ENCODE data around the gene SYT15B. TPM values are rescaled to one million over a fixed set of nuclear protein-coding genes. Genes with fewer than 3 reads are reported as not detected.
"Not testable (repeated sequence)": the region's sequence is repeated elsewhere in the genome, so short reads cannot be mapped to it uniquely, and the experiment has no call there.

The SYT15B gene
- total RNA-seq, 2 experiments from 2014 or later: 0.23 to 0.32 TPM

DNA sequence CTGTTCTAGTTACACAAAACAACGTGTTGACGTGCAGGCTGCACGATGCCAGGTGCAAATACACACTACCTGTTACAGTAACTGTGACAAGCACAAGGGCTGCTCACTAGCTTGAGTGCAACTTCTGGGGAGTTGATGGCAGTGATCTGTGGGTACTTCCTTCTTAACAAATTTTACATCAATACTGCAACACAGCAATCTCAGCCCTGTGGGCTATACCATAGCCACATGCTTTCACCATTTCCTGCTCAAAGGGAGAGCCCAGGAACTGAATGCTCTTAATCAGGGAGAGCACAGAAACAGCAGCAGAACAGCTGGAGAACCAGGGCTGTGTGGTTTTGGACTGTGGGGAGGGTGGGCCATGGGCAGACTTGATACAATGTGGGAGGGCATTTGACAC lies 10.2 kb downstream of the SYT15B start:
- DNase-seq, H3K27ac Mint-ChIP-seq, CTCF ChIA-PET: not testable (repeated sequence)

GRCh38 chr10:47751821-47752220 lies 11.6 kb downstream of the SYT15B start:
- H3K27me3 Mint-ChIP-seq (ENCODE audit: low read depth); CTCF ChIA-PET; H3K4me3 Mint-ChIP-seq; H3K4me1 Mint-ChIP-seq (ENCODE audit: low read depth); DNase-seq; H3K27ac Mint-ChIP-seq; POLR2A ChIA-PET; ATAC-seq; H3K9me3 Mint-ChIP-seq (ENCODE audit: insufficient read depth); H3K36me3 Mint-ChIP-seq (ENCODE audit: low read depth): not testable (repeated sequence)

More for the DNA sequence above, 10.2 kb downstream of the SYT15B start:
- H3K4me1 Mint-ChIP-seq (ENCODE audit: low read depth); H3K36me3 Mint-ChIP-seq (ENCODE audit: low read depth); H3K27me3 Mint-ChIP-seq (ENCODE audit: low read depth); H3K9me3 Mint-ChIP-seq (ENCODE audit: insufficient read depth); POLR2A ChIA-PET; H3K4me3 Mint-ChIP-seq: not testable (repeated sequence)
- peak; percentile 69 for ATAC-seq

DNA sequence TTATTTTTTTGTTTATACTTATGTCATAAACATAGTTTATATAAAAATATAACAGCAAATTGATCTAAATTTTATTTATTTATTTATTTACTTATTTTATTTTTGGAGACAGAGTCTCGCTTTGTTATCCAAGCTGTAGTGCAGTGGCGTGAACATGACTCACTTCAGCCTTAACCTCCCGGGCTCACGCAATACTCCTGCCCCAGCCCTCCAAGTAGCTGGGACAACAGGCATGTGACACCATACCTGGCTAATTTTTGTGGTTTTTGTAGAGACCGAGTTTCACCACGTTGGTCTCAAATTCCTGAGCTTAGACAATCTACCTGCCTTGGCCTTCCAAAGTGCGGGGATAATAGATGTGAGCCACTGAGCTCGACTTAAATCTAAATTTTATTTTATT lies 13.0 kb downstream of the SYT15B start:
- H3K36me3 Mint-ChIP-seq (ENCODE audit: low read depth); H3K9me3 Mint-ChIP-seq (ENCODE audit: insufficient read depth); ATAC-seq; H3K27ac Mint-ChIP-seq; H3K27me3 Mint-ChIP-seq (ENCODE audit: low read depth); H3K4me1 Mint-ChIP-seq (ENCODE audit: low read depth); H3K4me3 Mint-ChIP-seq; POLR2A ChIA-PET; CTCF ChIA-PET; DNase-seq: not testable (repeated sequence)

- ATAC-seq; CTCF ChIA-PET; H3K27ac Mint-ChIP-seq; H3K4me3 Mint-ChIP-seq; DNase-seq; H3K27me3 Mint-ChIP-seq (ENCODE audit: low read depth); H3K9me3 Mint-ChIP-seq (ENCODE audit: insufficient read depth); H3K36me3 Mint-ChIP-seq (ENCODE audit: low read depth); POLR2A ChIA-PET; H3K4me1 Mint-ChIP-seq (ENCODE audit: low read depth): not testable (repeated sequence)
Measured at GRCh38 chr10:47746780-47747376, 16.5 kb downstream of the SYT15B start.

DNA sequence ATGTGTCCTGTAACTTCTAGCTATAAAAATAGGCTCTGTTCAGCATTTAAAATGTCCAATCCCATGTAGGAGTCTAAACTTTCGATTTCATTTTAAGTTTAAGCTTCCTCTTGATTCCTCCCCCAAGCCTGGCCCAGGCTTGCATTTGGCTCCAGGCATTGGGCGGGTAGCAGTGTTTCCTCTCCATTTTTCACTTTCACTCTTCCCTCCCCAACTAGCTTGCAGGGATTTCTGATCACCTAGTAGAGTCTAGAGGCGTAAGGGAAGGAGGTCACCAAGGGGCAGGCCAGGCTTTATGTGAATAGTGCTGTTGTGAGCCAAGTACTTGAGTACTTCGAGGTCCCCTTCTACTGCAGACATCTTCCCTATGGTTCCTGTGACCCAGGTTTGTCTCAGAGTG lies 18.5 kb downstream of the SYT15B start:
- CTCF ChIA-PET: not testable (repeated sequence)

DNA sequence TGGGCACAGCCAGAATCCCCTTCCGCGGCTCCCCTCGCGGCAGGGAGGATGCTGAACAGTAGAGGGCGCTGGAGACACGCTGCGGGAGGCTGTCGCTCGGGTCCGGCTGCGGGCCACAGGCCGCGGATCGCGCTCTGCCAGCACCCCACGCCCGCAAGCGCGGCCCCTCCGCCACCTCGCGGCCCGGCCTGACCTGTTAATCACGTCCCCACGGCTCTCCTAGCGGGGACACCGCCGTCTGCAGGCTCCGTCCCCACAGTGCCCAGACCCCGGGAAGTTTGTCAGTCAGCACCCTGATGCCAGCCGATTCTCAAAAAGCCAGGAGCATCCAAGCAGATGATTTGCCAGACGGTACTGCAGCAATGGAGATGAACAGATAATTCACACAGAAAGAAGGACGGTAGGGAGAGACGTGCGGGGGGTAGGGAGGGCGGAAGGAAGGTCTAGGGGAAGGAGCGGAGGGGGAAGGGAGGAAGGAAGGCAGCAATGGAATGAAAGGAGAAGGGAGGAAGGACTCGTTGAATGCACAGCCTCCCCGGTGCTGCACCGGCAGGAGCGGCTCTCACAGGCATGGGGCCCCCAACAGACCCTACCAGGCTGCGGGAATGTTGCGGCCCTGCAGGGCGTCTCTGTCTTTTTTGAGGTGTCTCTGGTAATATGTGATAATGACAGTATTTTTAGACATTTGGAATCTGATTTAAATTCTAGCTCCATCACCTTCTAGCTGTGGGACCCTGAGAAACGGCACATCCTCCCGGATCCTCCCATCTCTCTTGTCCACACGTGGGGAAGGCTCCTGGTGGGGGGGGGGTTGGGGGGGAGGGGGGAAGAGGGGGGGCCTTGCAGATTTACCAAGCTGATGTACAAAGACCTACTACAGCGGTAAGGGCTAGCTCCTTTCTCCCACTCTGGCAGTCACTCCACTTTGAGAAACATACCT lies 19.5 kb downstream of the SYT15B start:
- POLR2A ChIA-PET; H3K27ac Mint-ChIP-seq; H3K4me3 Mint-ChIP-seq; CTCF ChIA-PET; H3K36me3 Mint-ChIP-seq (ENCODE audit: low read depth); H3K4me1 Mint-ChIP-seq (ENCODE audit: low read depth); H3K27me3 Mint-ChIP-seq (ENCODE audit: low read depth); H3K9me3 Mint-ChIP-seq (ENCODE audit: insufficient read depth): not testable (repeated sequence)
- DNase-seq (peak; percentile 20), ATAC-seq (peak; percentile 84)

More for the DNA sequence above, 18.5 kb downstream of the SYT15B start:
- H3K4me3 Mint-ChIP-seq; H3K4me1 Mint-ChIP-seq (ENCODE audit: low read depth); H3K27ac Mint-ChIP-seq; H3K9me3 Mint-ChIP-seq (ENCODE audit: insufficient read depth); DNase-seq; H3K27me3 Mint-ChIP-seq (ENCODE audit: low read depth); H3K36me3 Mint-ChIP-seq (ENCODE audit: low read depth); ATAC-seq; POLR2A ChIA-PET: not testable (repeated sequence)

DNA sequence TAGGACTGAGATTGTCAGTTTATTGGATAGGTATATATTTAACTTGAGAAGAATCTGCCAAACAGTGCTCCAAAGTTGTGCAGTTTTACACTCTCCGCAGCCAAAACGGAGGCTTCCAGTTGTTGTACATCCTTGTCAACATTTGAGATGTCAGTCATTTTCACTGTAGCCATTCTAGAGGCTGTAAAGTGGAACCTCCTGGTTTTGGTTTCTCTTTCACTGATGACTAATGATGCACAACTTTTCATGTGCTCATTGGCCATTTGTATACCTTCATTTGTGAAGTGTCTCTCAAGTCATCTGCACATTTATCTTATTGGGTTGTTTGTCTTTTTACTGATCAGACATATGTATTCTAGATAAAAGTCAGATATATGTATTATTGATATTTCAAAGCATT lies 22.5 kb downstream of the SYT15B start:
- H3K4me3 Mint-ChIP-seq; H3K27ac Mint-ChIP-seq; POLR2A ChIA-PET; H3K27me3 Mint-ChIP-seq (ENCODE audit: low read depth); H3K4me1 Mint-ChIP-seq (ENCODE audit: low read depth); CTCF ChIA-PET; H3K36me3 Mint-ChIP-seq (ENCODE audit: low read depth); H3K9me3 Mint-ChIP-seq (ENCODE audit: insufficient read depth): not testable (repeated sequence)
- ATAC-seq (peak; percentile 78), DNase-seq (peak; percentile 20)

- POLR2A ChIA-PET; H3K4me3 Mint-ChIP-seq; H3K4me1 Mint-ChIP-seq (ENCODE audit: low read depth); DNase-seq; H3K9me3 Mint-ChIP-seq (ENCODE audit: insufficient read depth); CTCF ChIA-PET; ATAC-seq; H3K27ac Mint-ChIP-seq; H3K27me3 Mint-ChIP-seq (ENCODE audit: low read depth); H3K36me3 Mint-ChIP-seq (ENCODE audit: low read depth): not testable (repeated sequence)
Measured at GRCh38 chr10:47730911-47731310, 32.5 kb downstream of the SYT15B start.

- POLR2A ChIA-PET; H3K4me3 Mint-ChIP-seq; H3K9me3 Mint-ChIP-seq (ENCODE audit: insufficient read depth); DNase-seq; CTCF ChIA-PET; H3K27ac Mint-ChIP-seq; H3K36me3 Mint-ChIP-seq (ENCODE audit: low read depth); H3K27me3 Mint-ChIP-seq (ENCODE audit: low read depth); ATAC-seq; H3K4me1 Mint-ChIP-seq (ENCODE audit: low read depth): not testable (repeated sequence)
Measured at GRCh38 chr10:47725740-47726139, 37.7 kb downstream of the SYT15B start.

DNA sequence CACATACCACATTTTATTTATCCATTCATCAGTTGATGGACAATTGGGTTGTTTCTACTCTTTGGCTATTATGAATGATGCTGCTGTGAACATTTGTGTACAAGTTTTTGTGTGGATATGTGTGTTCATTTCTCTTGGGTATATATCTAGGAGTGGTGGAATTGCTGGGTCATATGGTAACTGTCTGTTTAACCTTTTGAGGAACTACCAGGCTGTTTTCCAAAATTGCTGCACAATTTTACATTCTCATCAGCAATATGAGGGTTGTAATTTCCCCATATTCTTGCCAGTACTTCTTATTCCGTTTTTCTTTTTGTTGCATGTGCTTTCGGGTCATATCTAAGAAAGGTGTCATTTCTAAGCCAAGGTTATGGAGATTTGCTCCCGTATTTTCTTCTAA lies 38.3 kb downstream of the SYT15B start:
- H3K27ac Mint-ChIP-seq; H3K36me3 Mint-ChIP-seq (ENCODE audit: low read depth); H3K4me1 Mint-ChIP-seq (ENCODE audit: low read depth); H3K27me3 Mint-ChIP-seq (ENCODE audit: low read depth); ATAC-seq; H3K9me3 Mint-ChIP-seq (ENCODE audit: insufficient read depth); DNase-seq; POLR2A ChIA-PET; CTCF ChIA-PET; H3K4me3 Mint-ChIP-seq: not testable (repeated sequence)

GRCh38 chr10:47724119-47724518 lies 39.3 kb downstream of the SYT15B start:
- POLR2A ChIA-PET; H3K4me3 Mint-ChIP-seq; H3K36me3 Mint-ChIP-seq (ENCODE audit: low read depth); H3K27ac Mint-ChIP-seq; H3K4me1 Mint-ChIP-seq (ENCODE audit: low read depth); CTCF ChIA-PET; DNase-seq; H3K27me3 Mint-ChIP-seq (ENCODE audit: low read depth); ATAC-seq; H3K9me3 Mint-ChIP-seq (ENCODE audit: insufficient read depth): not testable (repeated sequence)

GRCh38 chr10:47723362-47723761 lies 40.0 kb downstream of the SYT15B start:
- H3K36me3 Mint-ChIP-seq (ENCODE audit: low read depth); ATAC-seq; H3K9me3 Mint-ChIP-seq (ENCODE audit: insufficient read depth); H3K27me3 Mint-ChIP-seq (ENCODE audit: low read depth); H3K27ac Mint-ChIP-seq; POLR2A ChIA-PET; H3K4me1 Mint-ChIP-seq (ENCODE audit: low read depth); DNase-seq; CTCF ChIA-PET; H3K4me3 Mint-ChIP-seq: not testable (repeated sequence)
